HepG2 (cell line): ENCODE measurements around the gene SLC39A10. TPM values are rescaled to one million over a fixed set of nuclear protein-coding genes. Genes with fewer than 3 reads are reported as not detected.

ENCODE experiments used
- ATAC-seq: fragments of 200-7000 bp; cut with Tn5 transposase; 3 replicates; pipeline ENCODE4 v1.9.1; 2020; ENCODE audit warnings: mild to moderate bottlenecking, moderate library complexity
- BruUV-seq: library from RNA; stranded (reverse); fragments of 400-500 nt; replicated peaks from 2 replicates; lab custom pipeline; 2021; lab: Mats Ljungman, UMichigan
- CTCF ChIA-PET: fragments of 300-600 bp; formaldehyde crosslinking; extraction: SDS; loops from one replicate; lab custom pipeline; 2021; ENCODE audit warnings: low total read pairs, inconsistent platforms, low intra/inter-chr PET ratio; lab: Yijun Ruan, JAX
- POLR2A ChIA-PET: fragments of 350-600 bp; sonication (Branson Sonifier 250); formaldehyde crosslinking; loops from one replicate; lab custom pipeline; 2020; ENCODE audit warnings: antibody characterized with exemption, inconsistent platforms; lab: Yijun Ruan, JAX
- DNase-seq: peaks from one replicate; pipeline ENCODE4 v3.0.0-alpha.2; 2015; ENCODE audit warnings: low spot score
- FAIRE-seq: peaks from 3 replicates; lab custom pipeline; 2011; peaks lifted over from hg19 to GRCh38; lab: Jason Lieb, UNC
- H2AFZ ChIP-seq: one replicate; pipeline ENCODE4 v1.6.1; 2011; ENCODE audit warnings: low read length, inconsistent platforms
- H3K27ac ChIP-seq: fragments of 300-600 bp; 3 replicates; pipeline ENCODE4 v1.8.0; 2011; ENCODE audit warnings: mixed run types, mild to moderate bottlenecking, mixed read lengths, low read length, inconsistent platforms; ENCODE audit not compliant: insufficient read depth; ENCODE audit errors: extremely low read length
- H3K27me3 ChIP-seq, 2 experiments: fragments of 200-600 bp in 1 of 2; 2 replicates in 1 of 2; 3 replicates in 1 of 2; pipeline versions ENCODE4 v1.6.0 to v1.8.0; 2011; ENCODE audit warnings: low read length in 2 of 2, mild to moderate bottlenecking in 2 of 2, moderate library complexity in 2 of 2, inconsistent platforms in 1 of 2; ENCODE audit not compliant: insufficient read depth in 2 of 2, control insufficient read depth in 1 of 2
- H3K36me3 ChIP-seq, 2 experiments: fragments of 200-600 bp in 1 of 2; replicated peaks in 1 of 2; 2 replicates in 1 of 2; 3 replicates in 1 of 2; pipeline versions ENCODE4 v1.5.1 to v1.8.0; 2011; ENCODE audit warnings: low read length in 2 of 2, inconsistent platforms in 1 of 2; ENCODE audit not compliant: insufficient read depth in 2 of 2, control insufficient read depth in 1 of 2
- H3K4me1 ChIP-seq: 2 replicates; pipeline ENCODE4 v1.5.1; 2012; ENCODE audit warnings: low read length, inconsistent platforms; ENCODE audit not compliant: insufficient read depth
- H3K4me2 ChIP-seq: 2 replicates; pipeline ENCODE4 v1.6.0; 2011; ENCODE audit warnings: low read depth, low read length, inconsistent platforms
- H3K4me3 ChIP-seq, 3 experiments: fragments of 200-600 bp in 1 of 3; sonication (generic), shearing (Covaris generic) in 1 of 3; replicated peaks in 1 of 3; 2 replicates each; pipeline ENCODE4 v1.5.1; 2011 to 2016; ENCODE audit warnings: low read length in 3 of 3, inconsistent platforms in 2 of 3, low read depth in 2 of 3, mild to moderate bottlenecking in 2 of 3, control low read depth in 1 of 3, mixed read lengths in 1 of 3; ENCODE audit not compliant: insufficient read depth in 1 of 3
- H3K79me2 ChIP-seq: one replicate; pipeline ENCODE4 v1.6.1; 2011; ENCODE audit warnings: low read length, inconsistent platforms; ENCODE audit not compliant: insufficient read depth
- H3K9ac ChIP-seq: 2 replicates; pipeline ENCODE4 v1.6.0; 2011; ENCODE audit warnings: mild to moderate bottlenecking, low read depth, low read length, inconsistent platforms; ENCODE audit not compliant: insufficient read depth
- H3K9me3 ChIP-seq: 2 replicates; pipeline ENCODE4 v1.5.1; 2012; ENCODE audit warnings: mild to moderate bottlenecking, low read length
- H4K20me1 ChIP-seq: 2 replicates; pipeline ENCODE4 v1.6.0; 2011; ENCODE audit warnings: inconsistent platforms, mild to moderate bottlenecking, low read length, moderate library complexity; ENCODE audit not compliant: insufficient read depth
- ARNTL ChIP-seq: sonication (generic); formaldehyde crosslinking; IDR thresholded peaks from 2 replicates; pipeline ENCODE4 v1.4.0; 2020; ENCODE audit warnings: mild to moderate bottlenecking, missing genetic modification reagents
- ATM ChIP-seq: fragments of 450-650 bp; IDR thresholded peaks from 2 replicates; pipeline ENCODE4 v1.7.1; 2017; ENCODE audit warnings: mild to moderate bottlenecking, borderline replicate concordance
- HMG20A ChIP-seq: IDR thresholded peaks from 2 replicates; pipeline ENCODE4 v1.6.1; 2016; ENCODE audit warnings: borderline replicate concordance
- RFX1 ChIP-seq: fragments of 450-650 bp; IDR thresholded peaks from 2 replicates; pipeline ENCODE4 v1.6.1; 2017
- SOX13 ChIP-seq, 3 experiments: fragments of 450-650 bp in 1 of 3; sonication (generic) in 1 of 3; formaldehyde crosslinking in 1 of 3; IDR thresholded peaks in 2 of 3; conservative IDR thresholded peaks in 1 of 3; 2 replicates each; pipeline versions ENCODE4 v1.5.0 to v1.6.1; 2016 to 2020; ENCODE audit warnings: antibody characterized with exemption in 1 of 3, mild to moderate bottlenecking in 1 of 3, missing compliant biosample characterization in 1 of 3, missing genetic modification reagents in 1 of 3, moderate library complexity in 1 of 3
- SOX5 ChIP-seq: IDR thresholded peaks from 2 replicates; pipeline ENCODE4 v1.6.1; 2016; ENCODE audit warnings: borderline replicate concordance
- SP2 ChIP-seq: sonication (generic); formaldehyde crosslinking; IDR thresholded peaks from 2 replicates; pipeline ENCODE4 v1.5.1; 2020; ENCODE audit warnings: mild to moderate bottlenecking, missing genetic modification reagents
- ZNF496 ChIP-seq: sonication (generic); formaldehyde crosslinking; IDR thresholded peaks from 2 replicates; pipeline ENCODE4 v1.8.1; 2023; ENCODE audit warnings: mild to moderate bottlenecking, moderate library complexity, missing genetic modification reagents; ENCODE audit not compliant: insufficient replicate concordance
- ZNF709 ChIP-seq: sonication (generic); formaldehyde crosslinking; IDR thresholded peaks from 2 replicates; pipeline ENCODE4 v1.5.0; 2020; ENCODE audit warnings: mild to moderate bottlenecking, missing genetic modification reagents
- WGBS: methylation state at CpG from one replicate; pipeline ENCODE4 v1.1.6; 2017; ENCODE audit warnings: low lambda C conversion rate; 5-methylcytosine and 5-hydroxymethylcytosine counted together
- in situ Hi-C: cut with HindIII; loops from 2 replicates; pipeline ENCODE4 v1.10.0; 2017; ENCODE audit warnings: low pct_unique_long_range_greater_than_20kb; ENCODE audit not compliant: extremely low pct_ligation_motif_present
- intact Hi-C: fragments of 100-400 bp; cut with micrococcal nuclease; formaldehyde crosslinking; loops from one replicate; pipeline ENCODE4 v1.10.0; 2022; ENCODE audit not compliant: unreplicated experiment
- polyA plus RNA-seq, 8 experiments: library from polyadenylated mRNA; depleted of rRNA in 3 of 8; stranded (reverse) in 7 of 8; unstranded in 1 of 8; fragments of >200 nt; fragmentation: Illumina TruSeq in 4 of 8; extraction: Trizol in 4 of 8; gene quantifications; 2 replicates each; pipeline versions ENCODE4 v1.2.1 to v1.2.3, GENCODE V29; 2011 to 2016; ENCODE audit warnings: low read depth in 4 of 8, missing spikeins in 1 of 8, mixed read lengths in 1 of 8; ENCODE audit not compliant: insufficient read depth in 1 of 8
- total RNA-seq, 5 experiments: library from RNA; depleted of rRNA; stranded (reverse); fragments of >200 nt; fragmentation: Illumina TruSeq; extraction: Trizol; gene quantifications; 2 replicates each; pipeline ENCODE4 v1.2.3, GENCODE V29; 2016; ENCODE audit warnings: low read depth in 1 of 5
- TF ChIP-seq, protein P1 (sequence below): sonication (generic); formaldehyde crosslinking; IDR thresholded peaks from 2 replicates; pipeline ENCODE4 v1.4.0; 2020; ENCODE audit warnings: missing genetic modification reagents
- TF ChIP-seq, protein P2 (sequence below): sonication (generic); formaldehyde crosslinking; IDR thresholded peaks from 2 replicates; pipeline ENCODE4 v1.5.1; 2020; ENCODE audit warnings: mild to moderate bottlenecking, missing genetic modification reagents, moderate library complexity

The SLC39A10 gene
- total and polyA plus RNA-seq, 2 of the 13 experiments (the other 11 are each of a cell fraction or from before 2014, with no cell fraction given), result 13.2 to 21.0 TPM

DNA sequence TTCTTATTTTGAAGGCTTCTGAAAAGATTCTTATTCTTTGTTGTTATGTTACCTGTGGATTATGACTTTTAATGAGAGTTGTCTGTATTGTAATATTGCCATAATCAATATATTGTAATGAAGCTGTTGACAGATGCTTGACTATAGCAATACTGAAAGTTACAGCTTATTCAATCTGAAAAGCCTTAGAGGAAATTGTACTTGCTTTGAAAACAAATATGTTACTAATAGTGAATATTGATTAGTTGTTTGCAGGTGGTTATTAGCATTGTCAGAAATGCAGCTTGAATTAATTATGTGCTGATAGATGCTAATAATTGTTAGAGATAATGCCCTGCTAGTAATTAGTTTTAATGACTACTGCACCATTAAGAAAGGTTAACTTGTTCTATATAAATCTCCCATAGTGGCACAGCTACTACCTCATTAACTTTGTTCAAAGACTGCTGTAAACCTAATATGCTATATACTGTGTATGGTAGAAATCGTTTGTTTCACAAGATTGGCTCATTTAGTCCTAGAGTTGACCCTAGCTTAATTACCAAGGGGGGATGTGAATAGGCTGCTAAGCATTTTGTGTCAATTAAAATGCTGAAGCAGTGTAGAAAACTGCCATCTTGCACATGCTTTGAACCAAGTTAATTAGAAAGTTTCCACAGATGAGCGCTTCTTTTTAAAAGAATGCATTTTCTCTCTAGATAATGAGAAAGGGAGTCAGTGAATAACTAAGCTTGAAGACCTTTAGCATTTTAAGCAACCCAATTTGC lies 30.5 kb downstream of the SLC39A10 start:
- CTCF ChIA-PET, result no interaction called here

More for the DNA sequence above, 30.5 kb downstream of the SLC39A10 start:
- DNase-seq (no peak), ATAC-seq (no peak)
- Histone ChIP-seq H3K9ac (no peak overlapping the region), H3K4me3 (no peak overlapping the region), H3K27ac (no peak overlapping the region), H3K4me2 (no peak overlapping the region), H3K79me2 (no peaks in the 10 kb centered on the region)
- WGBS, result 61% methylated on average over 2 of the region's 2 CpGs
- no TSS peak for BruUV-seq
- POLR2A ChIA-PET, result interaction anchor here (1.2 kb wide), 1 partner anchor 31 kb away, joined by 4 read pairs; the partner anchor contains the start of gene SLC39A10
- TF ChIP-seq, protein P1, sequence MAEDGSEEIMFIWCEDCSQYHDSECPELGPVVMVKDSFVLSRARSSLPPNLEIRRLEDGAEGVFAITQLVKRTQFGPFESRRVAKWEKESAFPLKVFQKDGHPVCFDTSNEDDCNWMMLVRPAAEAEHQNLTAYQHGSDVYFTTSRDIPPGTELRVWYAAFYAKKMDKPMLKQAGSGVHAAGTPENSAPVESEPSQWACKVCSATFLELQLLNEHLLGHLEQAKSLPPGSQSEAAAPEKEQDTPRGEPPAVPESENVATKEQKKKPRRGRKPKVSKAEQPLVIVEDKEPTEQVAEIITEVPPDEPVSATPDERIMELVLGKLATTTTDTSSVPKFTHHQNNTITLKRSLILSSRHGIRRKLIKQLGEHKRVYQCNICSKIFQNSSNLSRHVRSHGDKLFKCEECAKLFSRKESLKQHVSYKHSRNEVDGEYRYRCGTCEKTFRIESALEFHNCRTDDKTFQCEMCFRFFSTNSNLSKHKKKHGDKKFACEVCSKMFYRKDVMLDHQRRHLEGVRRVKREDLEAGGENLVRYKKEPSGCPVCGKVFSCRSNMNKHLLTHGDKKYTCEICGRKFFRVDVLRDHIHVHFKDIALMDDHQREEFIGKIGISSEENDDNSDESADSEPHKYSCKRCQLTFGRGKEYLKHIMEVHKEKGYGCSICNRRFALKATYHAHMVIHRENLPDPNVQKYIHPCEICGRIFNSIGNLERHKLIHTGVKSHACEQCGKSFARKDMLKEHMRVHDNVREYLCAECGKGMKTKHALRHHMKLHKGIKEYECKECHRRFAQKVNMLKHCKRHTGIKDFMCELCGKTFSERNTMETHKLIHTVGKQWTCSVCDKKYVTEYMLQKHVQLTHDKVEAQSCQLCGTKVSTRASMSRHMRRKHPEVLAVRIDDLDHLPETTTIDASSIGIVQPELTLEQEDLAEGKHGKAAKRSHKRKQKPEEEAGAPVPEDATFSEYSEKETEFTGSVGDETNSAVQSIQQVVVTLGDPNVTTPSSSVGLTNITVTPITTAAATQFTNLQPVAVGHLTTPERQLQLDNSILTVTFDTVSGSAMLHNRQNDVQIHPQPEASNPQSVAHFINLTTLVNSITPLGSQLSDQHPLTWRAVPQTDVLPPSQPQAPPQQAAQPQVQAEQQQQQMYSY (CRISPR knock-in tag), result no peak
- TF ChIP-seq ZNF496 (CRISPR knock-in tag) (no peak), SOX13 (IDR thresholded peaks at IDR 0.05) (no peak), SOX13 (CRISPR knock-in tag; conservative IDR thresholded peaks at IDR 0.05 in 1 of 2, IDR thresholded peaks at IDR 0.05 in 1 of 2) (no peak), ATM (no peak), RFX1 (no peak), SOX5 (CRISPR knock-in tag) (no peak), ARNTL (no peak), ZNF709 (CRISPR knock-in tag) (no peak), SP2 (CRISPR knock-in tag) (no peak), HMG20A (CRISPR knock-in tag) (no peak)
- TF ChIP-seq, protein P2, sequence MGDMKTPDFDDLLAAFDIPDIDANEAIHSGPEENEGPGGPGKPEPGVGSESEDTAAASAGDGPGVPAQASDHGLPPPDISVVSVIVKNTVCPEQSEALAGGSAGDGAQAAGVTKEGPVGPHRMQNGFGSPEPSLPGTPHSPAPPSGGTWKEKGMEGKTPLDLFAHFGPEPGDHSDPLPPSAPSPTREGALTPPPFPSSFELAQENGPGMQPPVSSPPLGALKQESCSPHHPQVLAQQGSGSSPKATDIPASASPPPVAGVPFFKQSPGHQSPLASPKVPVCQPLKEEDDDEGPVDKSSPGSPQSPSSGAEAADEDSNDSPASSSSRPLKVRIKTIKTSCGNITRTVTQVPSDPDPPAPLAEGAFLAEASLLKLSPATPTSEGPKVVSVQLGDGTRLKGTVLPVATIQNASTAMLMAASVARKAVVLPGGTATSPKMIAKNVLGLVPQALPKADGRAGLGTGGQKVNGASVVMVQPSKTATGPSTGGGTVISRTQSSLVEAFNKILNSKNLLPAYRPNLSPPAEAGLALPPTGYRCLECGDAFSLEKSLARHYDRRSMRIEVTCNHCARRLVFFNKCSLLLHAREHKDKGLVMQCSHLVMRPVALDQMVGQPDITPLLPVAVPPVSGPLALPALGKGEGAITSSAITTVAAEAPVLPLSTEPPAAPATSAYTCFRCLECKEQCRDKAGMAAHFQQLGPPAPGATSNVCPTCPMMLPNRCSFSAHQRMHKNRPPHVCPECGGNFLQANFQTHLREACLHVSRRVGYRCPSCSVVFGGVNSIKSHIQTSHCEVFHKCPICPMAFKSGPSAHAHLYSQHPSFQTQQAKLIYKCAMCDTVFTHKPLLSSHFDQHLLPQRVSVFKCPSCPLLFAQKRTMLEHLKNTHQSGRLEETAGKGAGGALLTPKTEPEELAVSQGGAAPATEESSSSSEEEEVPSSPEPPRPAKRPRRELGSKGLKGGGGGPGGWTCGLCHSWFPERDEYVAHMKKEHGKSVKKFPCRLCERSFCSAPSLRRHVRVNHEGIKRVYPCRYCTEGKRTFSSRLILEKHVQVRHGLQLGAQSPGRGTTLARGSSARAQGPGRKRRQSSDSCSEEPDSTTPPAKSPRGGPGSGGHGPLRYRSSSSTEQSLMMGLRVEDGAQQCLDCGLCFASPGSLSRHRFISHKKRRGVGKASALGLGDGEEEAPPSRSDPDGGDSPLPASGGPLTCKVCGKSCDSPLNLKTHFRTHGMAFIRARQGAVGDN, result no peak
- TF ChIP-seq, all 625 proteins: peak for 0
- Histone ChIP-seq H3K4me1 (no peaks in the 10 kb centered on the region), H2AFZ (no peak overlapping the region), H3K27me3 (no peaks in the 10 kb centered on the region), H4K20me1 (no peaks in the 10 kb centered on the region), H3K9me3 (no peaks in the 10 kb centered on the region), H3K36me3 (no peaks in the 10 kb centered on the region)
- no peak for FAIRE-seq
- in situ Hi-C loops, result no loop called here
- intact Hi-C loops, result no loop called here
